Esophagus muscularis mucosa (tissue), 4 donors: Measurements from ENCODE around the gene AANAT.

ENCODE experiments used
- EP300 ChIP-seq: sonication (generic); formaldehyde crosslinking; IDR thresholded peaks from one replicate; pipeline ENCODE4 v1.6.1; 2017; ENCODE audit warnings: antibody characterized with exemption
- POLR2A ChIP-seq: fragments of 450-650 bp; IDR thresholded peaks from one replicate; pipeline ENCODE4 v1.6.1; 2017; ENCODE audit warnings: antibody characterized with exemption, moderate library complexity, mild to moderate bottlenecking, low read depth
- POLR2AphosphoS5 ChIP-seq, 2 donors: sonication (generic); formaldehyde crosslinking; IDR thresholded peaks; one replicate each; pipeline ENCODE4 v1.6.1; 2017; ENCODE audit warnings: antibody characterized with exemption in 2 of 2
- TF ChIP-seq, protein P1 (sequence below), 3 experiments: fragments of 200-600 bp in 2 of 3; fragments of 450-650 bp in 1 of 3; sonication (generic) in 2 of 3; IDR thresholded peaks; one replicate each; pipeline ENCODE4 v1.5.1; 2017 to 2019; ENCODE audit warnings: antibody characterized with exemption in 3 of 3, mild to moderate bottlenecking in 2 of 3, moderate library complexity in 1 of 3

GRCh38 chr17:76519048-76519966 lies 51.9 kb downstream of the AANAT start:
- TF ChIP-seq POLR2A (no peak), POLR2AphosphoS5 (IDR thresholded peaks at IDR 0.05) (no peak), EP300 (no peak)
- TF ChIP-seq, protein P1, sequence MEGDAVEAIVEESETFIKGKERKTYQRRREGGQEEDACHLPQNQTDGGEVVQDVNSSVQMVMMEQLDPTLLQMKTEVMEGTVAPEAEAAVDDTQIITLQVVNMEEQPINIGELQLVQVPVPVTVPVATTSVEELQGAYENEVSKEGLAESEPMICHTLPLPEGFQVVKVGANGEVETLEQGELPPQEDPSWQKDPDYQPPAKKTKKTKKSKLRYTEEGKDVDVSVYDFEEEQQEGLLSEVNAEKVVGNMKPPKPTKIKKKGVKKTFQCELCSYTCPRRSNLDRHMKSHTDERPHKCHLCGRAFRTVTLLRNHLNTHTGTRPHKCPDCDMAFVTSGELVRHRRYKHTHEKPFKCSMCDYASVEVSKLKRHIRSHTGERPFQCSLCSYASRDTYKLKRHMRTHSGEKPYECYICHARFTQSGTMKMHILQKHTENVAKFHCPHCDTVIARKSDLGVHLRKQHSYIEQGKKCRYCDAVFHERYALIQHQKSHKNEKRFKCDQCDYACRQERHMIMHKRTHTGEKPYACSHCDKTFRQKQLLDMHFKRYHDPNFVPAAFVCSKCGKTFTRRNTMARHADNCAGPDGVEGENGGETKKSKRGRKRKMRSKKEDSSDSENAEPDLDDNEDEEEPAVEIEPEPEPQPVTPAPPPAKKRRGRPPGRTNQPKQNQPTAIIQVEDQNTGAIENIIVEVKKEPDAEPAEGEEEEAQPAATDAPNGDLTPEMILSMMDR (IDR thresholded peaks at IDR 0.05): no peak
